OCI-M2 (cell line): ENCODE measurements around the gene GRM6.

ENCODE experiments used
- DNase-seq: peaks from one replicate; lab custom pipeline; 2025; ENCODE audit not compliant: unreplicated experiment; lab: John Stamatoyannopoulos, UW

GRM6 gene

GRCh38 chr5:178984145-178985072 lies 10.7 kb downstream of the GRM6 start:
- no peak for DNase-seq

- DNase-seq = no peak
Measured at GRCh38 chr5:178983728-178984127, 11.4 kb downstream of the GRM6 start.

GRCh38 chr5:178982941-178983340 lies 12.2 kb downstream of the GRM6 start:
- no peak for DNase-seq

- no peak for DNase-seq
Measured at GRCh38 chr5:178981381-178981780, 13.7 kb downstream of the GRM6 start.

GRCh38 chr5:178965465-178966055 lies 29.6 kb downstream of the GRM6 start:
- no peak for DNase-seq

- no peak for DNase-seq
Measured at GRCh38 chr5:178941361-178941760, 53.8 kb downstream of the GRM6 start.

GRCh38 chr5:178940569-178941360 lies 54.4 kb downstream of the GRM6 start, which contains the start of gene ZNF454:
Gene ZNF454, plus strand, starts transcription at chr5:178941198. Its CDS starts 1,594 bp downstream, at chr5:178942792.
- no peak for DNase-seq

GRCh38 chr5:178931846-178932760 lies 63.0 kb downstream of the GRM6 start:
- DNase-seq = no peak
